A172 (cell line): Measurements from ENCODE around the gene KANK3. TPM values are rescaled to one million over a fixed set of nuclear protein-coding genes. Genes with fewer than 3 reads are reported as not detected.
"Not testable (repeated sequence)": the region's sequence is repeated elsewhere in the genome, so short reads cannot be mapped to it uniquely, and the experiment has no call there.

Source experiments
- DNase-seq: peaks from one replicate; pipeline ENCODE4 v3.0.0-alpha.2; 2015; ENCODE audit warnings: low spot score
- total RNA-seq: library from RNA; depleted of rRNA; stranded (reverse); fragments of >200 nt; shearing (Covaris generic); gene quantifications from 2 replicates; pipeline ENCODE4 v1.2.3, GENCODE V29; 2014

KANK3 gene
- total RNA-seq, 1 experiment from 2014 or later, result 1.2 TPM

- no peak for DNase-seq
These were observed 22.4 kb downstream of the KANK3 start for GRCh38 chr19:8320564-8321066.

DNA sequence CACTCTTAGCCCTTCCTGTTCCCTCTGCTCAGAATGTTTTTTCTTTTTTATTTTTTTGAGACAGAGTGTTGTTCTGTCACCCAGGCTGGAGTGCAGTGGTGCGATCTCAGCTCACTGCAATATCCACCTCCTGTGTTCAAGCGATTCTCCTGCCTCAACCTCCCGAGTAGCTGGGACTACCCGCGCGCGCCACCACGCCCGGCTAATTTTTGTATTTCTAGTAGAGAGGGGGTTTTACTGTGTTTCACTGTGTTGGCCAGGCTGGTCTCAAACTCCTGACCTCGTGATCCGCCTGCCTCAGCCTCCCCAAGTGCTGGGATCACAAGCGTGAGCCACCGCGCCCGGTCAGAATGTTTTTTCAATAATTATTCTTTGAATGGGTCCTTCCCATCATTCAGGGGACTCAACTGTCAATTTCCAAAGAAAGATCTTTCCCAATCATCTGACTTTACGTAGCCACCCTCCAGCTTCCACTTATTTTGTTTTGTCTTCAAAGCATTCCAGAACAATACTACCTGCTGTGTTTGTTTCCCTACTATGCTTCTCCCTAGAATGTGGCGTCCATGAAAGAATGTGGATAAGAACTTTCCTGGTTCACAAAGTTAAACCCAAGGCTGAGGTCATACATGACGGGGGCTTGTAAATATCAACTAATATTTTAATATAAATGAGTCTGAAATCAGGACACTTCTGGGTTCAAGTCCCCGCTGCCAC, 23.1 kb downstream of the KANK3 start:
- DNase-seq, result no peak

DNA sequence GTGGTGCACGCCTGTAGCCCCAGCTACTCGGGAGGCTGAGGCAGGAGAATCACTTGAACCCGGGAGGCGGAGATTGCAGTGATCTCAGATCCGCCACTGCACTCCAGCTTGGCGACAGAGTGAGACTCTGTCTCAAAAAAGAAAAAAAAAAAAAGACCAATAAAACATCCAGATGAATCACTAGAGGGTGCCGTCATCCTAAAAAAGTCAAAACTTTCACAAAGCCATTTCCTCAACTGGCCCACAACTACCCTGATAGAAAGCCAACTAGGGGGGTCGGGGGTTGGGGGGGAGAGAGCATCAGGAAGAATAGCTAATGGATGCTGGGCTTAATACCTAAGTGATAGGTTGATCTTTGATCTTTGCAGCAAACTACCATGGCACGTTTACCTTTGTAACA, 24.2 kb downstream of the KANK3 start:
- DNase-seq, result not testable (repeated sequence)

GRCh38 chr19:8316351-8317125, 26.5 kb downstream of the KANK3 start:
- no peak for DNase-seq

DNA sequence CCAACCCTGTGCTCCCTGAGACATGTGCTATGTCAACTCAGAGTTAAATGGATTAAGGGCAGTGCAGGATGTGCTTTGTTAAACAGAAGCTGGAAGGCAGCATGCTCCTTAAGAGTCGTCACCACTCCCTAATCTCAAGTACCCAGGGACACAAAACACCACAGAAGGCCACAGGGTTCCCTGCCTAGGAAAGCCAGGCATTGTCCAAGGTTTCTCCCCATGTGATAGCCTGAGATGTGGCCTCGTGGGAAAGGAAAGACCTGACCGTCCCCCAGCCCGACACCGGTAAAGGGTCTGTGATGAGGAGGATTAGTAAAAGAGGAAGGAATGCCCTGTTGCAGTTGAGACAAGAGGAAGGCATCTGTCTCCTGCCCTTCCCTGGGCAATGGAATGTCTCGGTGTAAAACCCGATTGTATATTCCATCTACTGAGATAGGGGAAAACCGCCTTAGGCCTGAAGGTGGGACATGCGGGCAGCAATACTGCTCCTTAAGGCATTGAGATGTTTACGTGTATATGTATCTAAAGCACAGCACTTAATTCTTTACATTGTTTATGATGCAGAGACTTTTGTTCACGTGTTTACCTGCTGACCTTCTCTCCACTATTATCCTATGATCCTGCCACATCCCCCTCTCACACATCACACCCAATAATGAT, 28.0 kb downstream of the KANK3 start:
- not testable (repeated sequence) for DNase-seq

DNA sequence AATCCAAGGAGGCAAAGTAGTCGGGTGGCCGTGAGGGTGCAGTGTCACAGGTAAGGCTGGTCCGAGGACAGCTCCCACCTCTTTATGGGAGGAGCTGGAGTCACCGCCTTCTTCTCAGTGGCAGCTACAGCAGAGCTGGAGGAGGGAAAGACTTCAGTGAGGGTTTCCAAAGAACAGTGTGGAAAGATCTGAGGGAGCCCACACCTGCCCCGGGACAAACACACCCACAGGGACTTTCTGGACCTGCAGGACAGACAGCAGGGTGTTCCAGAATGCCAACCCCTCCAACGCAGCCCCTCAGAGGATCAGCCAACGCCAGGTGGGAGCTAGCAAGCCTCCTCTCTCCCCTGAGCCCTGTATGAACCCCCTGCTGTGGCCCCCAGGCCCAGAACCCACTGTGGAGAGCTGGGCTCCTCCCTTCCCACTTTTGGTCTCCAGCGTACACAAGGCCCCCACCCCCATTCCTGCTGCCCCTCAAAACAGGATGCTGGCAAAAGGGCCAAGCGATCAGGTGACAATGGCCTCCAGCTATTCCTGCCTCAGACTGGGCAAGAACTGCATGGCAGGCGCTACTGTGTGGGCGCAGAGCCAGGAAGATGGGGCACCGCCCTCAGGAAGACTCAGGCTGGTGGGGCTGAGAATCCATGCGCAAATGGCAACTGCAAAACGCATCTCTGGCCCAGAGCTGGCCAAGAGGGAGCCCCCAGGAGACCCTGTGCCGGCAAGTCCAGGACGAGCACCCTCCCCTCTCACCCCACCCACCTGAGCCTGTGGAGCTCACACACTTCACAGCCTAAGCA, 31.4 kb downstream of the KANK3 start:
- no peak for DNase-seq

GRCh38 chr19:8310342-8311055, 32.6 kb downstream of the KANK3 start:
- DNase-seq, result no peak

DNA sequence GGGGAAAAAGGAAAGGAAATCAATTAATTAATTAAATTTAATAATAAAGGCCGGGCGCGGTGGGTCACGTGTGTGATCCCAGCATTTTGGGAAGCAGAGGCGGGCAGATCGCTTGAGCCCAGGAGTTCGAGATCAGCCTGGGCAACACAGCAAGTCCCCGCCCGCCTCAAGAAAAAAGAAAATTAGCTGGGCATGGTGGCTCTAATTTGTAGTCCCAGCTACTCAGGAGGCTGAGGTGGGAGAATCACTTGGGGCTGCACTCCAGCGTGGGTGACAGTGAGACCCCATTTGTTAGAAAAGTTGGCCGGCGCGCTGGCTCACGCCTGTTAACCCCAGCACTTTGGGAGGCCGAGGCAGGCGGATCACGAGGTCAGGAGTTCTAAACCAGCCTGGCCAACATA, 34.2 kb downstream of the KANK3 start:
- no peak for DNase-seq

GRCh38 chr19:8307965-8308866, 34.8 kb downstream of the KANK3 start, which contains the start of gene CD320:
CD320 (minus strand) TSS chr19:8308358; CDS start chr19:8308290, 68 bp downstream.
- DNase-seq, result peak; percentile 83

- DNase-seq, result no peak
These were observed 35.6 kb downstream of the KANK3 start for GRCh38 chr19:8307400-8307964.

- DNase-seq, result no peak
These were observed 36.6 kb downstream of the KANK3 start for GRCh38 chr19:8306235-8307054.

- no peak for DNase-seq
These were observed 37.3 kb downstream of the KANK3 start for GRCh38 chr19:8305798-8306197.

DNA sequence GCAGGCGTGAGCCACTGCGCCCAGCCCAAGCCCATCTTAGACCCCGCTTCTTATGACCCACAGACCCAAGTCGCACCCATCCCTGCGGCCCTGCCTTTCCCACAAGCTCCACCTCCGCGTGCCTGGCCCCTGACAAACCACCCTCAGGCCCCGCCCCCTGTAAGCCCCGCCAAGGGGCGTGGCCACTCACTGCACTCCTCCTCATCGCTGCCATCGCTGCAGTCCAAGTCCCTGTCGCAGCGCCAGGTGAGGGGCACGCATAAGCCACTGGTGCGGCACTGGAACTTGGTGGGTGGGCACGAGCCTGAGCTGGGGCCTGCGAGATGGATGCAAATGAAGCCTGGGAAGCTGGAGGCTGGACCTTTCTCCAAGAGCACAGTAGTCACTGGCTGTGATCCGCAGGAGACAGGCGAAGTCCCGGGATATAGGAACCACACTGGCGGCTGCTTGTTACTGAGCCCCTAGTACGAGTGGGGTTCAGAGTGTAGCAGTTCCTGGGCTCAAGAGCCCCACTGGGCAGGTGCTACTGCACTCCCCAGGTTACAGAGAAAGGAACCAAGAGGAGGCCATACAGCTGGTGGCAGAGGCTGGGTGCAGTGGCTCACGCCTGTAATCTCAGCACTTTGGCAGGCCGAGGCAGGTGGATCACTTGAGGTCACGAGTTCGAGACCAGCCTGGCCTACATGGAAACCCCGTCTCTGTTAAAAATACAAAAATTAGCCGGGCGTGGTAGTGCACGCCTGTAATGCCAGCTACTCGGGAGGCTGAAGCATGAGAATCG, 38.0 kb downstream of the KANK3 start:
- DNase-seq, result no peak

DNA sequence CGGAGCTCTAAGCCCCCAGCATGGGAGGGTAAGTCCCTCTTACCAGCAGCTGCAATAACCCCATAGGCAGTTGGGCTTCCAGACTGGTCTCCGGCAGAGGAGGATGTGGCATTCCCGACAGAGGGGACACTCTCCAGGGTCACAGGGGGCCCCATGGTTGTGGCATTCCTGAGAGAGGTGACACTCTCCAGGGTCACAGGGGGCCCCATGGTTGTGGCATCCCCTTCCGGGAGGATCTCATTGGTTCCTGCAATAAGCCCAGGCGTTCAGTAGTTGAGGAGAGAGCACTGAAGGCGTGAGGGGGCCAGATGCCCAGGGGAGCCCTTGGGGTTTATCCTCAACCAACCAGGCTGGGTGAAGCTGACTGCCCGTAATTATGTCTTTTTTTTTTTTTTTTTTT, 40.3 kb downstream of the KANK3 start:
- no peak for DNase-seq

DNA sequence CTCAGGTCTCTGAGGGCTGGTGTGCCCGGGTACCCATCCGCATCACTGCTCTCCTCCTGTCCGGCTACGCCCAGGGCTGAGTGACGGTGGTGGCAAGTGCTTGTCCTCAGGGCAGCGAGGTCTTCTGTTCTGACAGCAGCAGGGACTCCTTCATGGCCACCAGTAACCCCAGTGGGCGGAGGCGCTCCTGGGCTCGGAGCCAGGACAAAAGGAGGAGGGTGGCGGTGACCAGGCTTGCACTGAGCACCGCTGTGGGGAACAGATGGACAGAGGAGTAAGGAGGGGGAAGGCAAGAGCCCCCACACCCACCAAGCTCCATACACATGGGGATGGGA, 40.7 kb downstream of the KANK3 start:
- DNase-seq, result no peak

- not testable (repeated sequence) for DNase-seq
These were observed 51.7 kb downstream of the KANK3 start for GRCh38 chr19:8291337-8291736.

GRCh38 chr19:8276508-8276907, 66.6 kb downstream of the KANK3 start:
- not testable (repeated sequence) for DNase-seq
